KBM-7 (cell line): Measurements from ENCODE around the gene TRAF7.
"Not testable (repeated sequence)": the region's sequence is repeated elsewhere in the genome, so short reads cannot be mapped to it uniquely, and the experiment has no call there.

Experiments used
- DNase-seq: peaks from one replicate; pipeline ENCODE4 v3.0.0-alpha.2; 2015
- in situ Hi-C: fragments of 300-500 bp; cut with MboI; formaldehyde crosslinking; loops from 2 replicates; pipeline ENCODE4 v1.14.3; 2020; ENCODE audit warnings: low sequenced_read_pairs, low pct_unique_long_range_greater_than_20kb, mixed read lengths

The TRAF7 gene

GRCh38 chr16:2117960-2118722 lies 37.4 kb upstream of the TRAF7 start:
- in situ Hi-C loops, DNase-seq: not testable (repeated sequence)

GRCh38 chr16:2121325-2121724 lies 34.3 kb upstream of the TRAF7 start:
- in situ Hi-C loops, result not testable (repeated sequence)

GRCh38 chr16:2121853-2122252 lies 33.7 kb upstream of the TRAF7 start:
- in situ Hi-C loops, result no loop called here
- DNase-seq, result no peak

More at GRCh38 chr16:2121325-2121724, 34.3 kb upstream of the TRAF7 start:
- DNase-seq, result peak; percentile 32

- in situ Hi-C loops, result no loop called here
- no peak for DNase-seq
Measured at GRCh38 chr16:2122429-2122828, 33.2 kb upstream of the TRAF7 start.

- in situ Hi-C loops, DNase-seq: not testable (repeated sequence)
Measured at GRCh38 chr16:2122934-2123683, 32.5 kb upstream of the TRAF7 start.

GRCh38 chr16:2123706-2124376 lies 31.7 kb upstream of the TRAF7 start:
- in situ Hi-C loops, result not testable (repeated sequence)

GRCh38 chr16:2124377-2124693 lies 31.2 kb upstream of the TRAF7 start:
- DNase-seq, in situ Hi-C loops: not testable (repeated sequence)

More at GRCh38 chr16:2123706-2124376, 31.7 kb upstream of the TRAF7 start:
- DNase-seq, result not testable (repeated sequence)

GRCh38 chr16:2124694-2125444 lies 30.7 kb upstream of the TRAF7 start:
- in situ Hi-C loops, result not testable (repeated sequence)
- DNase-seq, result peak; percentile 89

GRCh38 chr16:2125609-2126008 lies 30.0 kb upstream of the TRAF7 start:
- in situ Hi-C loops, DNase-seq: not testable (repeated sequence)

GRCh38 chr16:2126161-2126743 lies 29.3 kb upstream of the TRAF7 start:
- in situ Hi-C loops, DNase-seq: not testable (repeated sequence)

GRCh38 chr16:2126928-2127556 lies 28.5 kb upstream of the TRAF7 start:
- DNase-seq, in situ Hi-C loops: not testable (repeated sequence)

- in situ Hi-C loops, result not testable (repeated sequence)
- DNase-seq, result peak; percentile 42
Measured at GRCh38 chr16:2127630-2128280, 27.8 kb upstream of the TRAF7 start.

- in situ Hi-C loops, DNase-seq: not testable (repeated sequence)
Measured at GRCh38 chr16:2129251-2129650, 26.3 kb upstream of the TRAF7 start.

- in situ Hi-C loops, DNase-seq: not testable (repeated sequence)
Measured at GRCh38 chr16:2129890-2130447, 25.6 kb upstream of the TRAF7 start.

GRCh38 chr16:2133797-2134196 lies 21.8 kb upstream of the TRAF7 start:
- in situ Hi-C loops, DNase-seq: not testable (repeated sequence)

- in situ Hi-C loops, DNase-seq: not testable (repeated sequence)
Measured at GRCh38 chr16:2135071-2135470, 20.5 kb upstream of the TRAF7 start.

GRCh38 chr16:2135770-2136490 lies 19.7 kb upstream of the TRAF7 start, which contains the start of gene PKD1:
Gene PKD1 (minus strand): TSS chr16:2135898. CDS start chr16:2135689, 209 bp downstream.
- in situ Hi-C loops, result not testable (repeated sequence)
- DNase-seq, result peak; percentile 97
